Measurements from ENCODE around the gene AHRR. TPM values are rescaled to one million over a fixed set of nuclear protein-coding genes. Genes with fewer than 3 reads are reported as not detected.

The AHRR gene
- total RNA-seq, 1 experiment from 2014 or later: 3.0 TPM

DNA sequence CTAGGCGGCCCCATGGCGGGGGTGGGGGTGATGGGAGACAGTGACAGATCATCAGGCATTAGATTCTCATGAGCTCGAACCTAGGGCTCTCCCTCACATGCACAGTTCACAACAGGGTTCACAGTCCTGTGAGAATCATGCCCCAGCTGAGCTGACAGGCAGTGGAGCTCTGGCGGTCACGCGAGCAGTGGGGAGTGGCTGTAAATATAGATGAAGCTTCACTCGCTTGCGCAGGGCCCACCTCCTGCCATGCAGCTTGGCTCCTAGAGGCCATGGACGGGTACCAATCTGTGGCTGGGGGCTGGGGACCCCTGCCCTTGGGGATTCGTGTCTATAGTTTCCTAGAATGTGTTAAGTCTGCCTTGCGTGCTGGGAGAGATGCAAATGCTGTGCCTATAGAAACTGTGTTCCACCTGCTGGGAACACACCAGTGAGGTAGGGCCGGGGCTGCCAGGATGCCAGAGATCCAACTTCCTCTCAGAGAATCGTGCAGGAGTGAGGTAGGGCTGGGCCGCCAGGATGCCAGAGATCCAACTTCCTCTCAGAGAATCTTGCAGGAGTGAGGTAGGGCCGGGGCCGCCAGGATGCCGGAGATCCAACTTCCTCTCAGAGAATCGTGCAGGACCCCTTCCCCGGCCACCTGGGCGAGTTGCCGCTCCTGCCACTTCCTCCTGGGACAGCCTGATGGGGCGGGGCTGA lies 107.4 kb downstream of the AHRR start:
- DNase-seq (ENCODE audit: low spot score): no peak

DNA sequence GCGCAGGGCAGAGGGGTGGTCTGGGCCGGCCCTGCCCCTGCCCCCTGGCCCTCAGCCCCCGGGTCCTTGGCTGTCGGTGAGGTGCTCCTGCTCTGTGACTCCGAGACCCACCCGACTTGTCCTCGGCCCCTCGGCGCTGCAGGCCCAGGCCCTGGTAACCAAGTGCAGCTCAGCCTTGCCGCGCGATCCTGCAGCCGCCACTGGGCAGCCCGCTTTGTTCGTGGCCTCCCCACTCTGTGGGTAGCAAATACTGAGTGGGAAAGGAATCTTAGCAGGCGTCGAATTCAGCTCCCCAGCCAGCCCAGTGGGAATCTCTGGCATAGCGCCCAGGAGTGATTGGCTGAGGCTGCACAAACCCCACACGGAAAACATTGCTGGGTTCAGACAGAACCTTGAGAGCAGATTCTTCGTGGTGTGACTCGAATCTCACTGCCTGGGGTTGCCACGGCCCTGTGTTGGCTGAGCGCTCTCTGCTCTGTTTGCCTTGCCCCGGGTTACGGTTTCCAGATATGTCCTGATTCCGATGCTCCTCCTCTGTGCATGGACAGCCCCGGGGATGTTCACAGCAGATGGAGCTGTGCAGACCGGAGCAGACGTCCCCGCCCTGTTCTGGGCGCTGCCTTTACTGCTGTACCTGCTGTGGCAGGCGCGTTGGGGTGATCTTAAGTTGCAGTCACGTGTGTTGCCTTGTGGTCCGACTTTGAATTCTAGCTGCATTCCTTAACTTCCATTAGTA lies 108.1 kb downstream of the AHRR start:
- DNase-seq (ENCODE audit: low spot score): peak; percentile 28

DNA sequence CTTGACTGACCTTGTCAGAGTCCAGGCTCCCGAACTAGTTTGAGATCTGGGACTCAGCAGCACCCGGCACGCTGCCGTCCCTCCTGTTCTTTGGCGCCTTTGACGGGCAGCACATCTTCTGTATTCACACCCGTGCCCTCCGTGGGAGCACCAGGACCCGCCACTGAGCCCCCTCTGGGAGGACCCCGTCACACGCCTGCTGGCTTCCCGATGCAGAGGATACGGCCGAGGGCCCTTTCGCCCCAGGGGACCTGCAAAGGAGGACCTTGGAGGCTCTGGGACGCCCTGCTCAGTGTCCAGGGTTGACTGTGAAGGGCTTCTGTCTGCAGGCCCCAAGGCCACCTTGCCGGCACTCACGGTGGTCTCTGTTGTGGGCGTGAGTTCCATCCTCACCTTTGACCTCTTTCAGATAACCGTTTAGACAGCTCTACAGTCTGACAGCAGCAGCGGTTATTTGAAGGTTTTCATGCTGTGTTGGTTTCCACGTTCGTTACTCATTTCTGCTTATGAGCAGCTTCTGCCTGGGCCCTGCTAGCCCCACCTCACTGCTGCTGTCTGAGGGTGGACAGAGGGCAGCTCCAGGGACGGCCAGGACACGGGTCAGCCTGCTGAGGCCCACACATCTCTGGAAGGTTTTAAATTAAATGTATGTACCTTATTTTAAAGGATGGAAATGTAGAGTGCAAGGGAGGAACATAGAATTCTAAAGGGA lies 108.9 kb downstream of the AHRR start:
- DNase-seq (ENCODE audit: low spot score): no peak

DNA sequence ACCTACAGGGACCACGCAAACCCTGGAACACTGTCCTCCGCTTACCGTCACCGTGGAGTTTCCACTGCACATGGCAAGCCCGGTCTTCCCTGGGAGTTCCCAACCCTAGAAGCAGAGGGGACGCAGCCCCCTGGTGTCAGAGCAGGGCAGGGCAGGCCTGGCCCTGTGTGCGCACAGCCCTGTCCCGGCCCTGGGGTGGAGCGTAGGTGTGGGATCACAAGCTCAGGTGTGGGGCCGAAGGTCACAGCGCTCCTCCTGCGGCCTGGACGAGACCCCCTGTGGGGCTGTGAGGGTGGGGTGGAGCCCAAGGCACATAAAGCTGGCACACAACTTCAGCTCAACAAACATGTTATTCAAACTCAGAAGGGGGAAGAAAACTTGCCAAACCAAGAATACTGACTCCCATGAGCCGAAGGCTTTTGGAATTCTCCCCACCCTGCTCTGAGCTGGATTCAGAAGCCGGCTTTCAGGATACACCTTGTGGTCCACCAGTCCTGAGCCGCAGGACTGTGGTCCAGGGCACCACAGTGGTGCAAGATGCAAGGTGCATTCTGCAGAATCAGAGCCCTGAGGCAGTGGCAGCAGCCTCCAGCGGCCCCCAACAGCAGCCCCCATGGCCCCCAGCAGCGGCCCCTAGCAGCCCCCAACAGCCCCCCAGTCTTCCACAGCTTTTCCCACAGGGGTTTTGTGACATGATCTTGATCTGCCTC lies 109.6 kb downstream of the AHRR start:
- peak; percentile 96 for DNase-seq (ENCODE audit: low spot score)

DNA sequence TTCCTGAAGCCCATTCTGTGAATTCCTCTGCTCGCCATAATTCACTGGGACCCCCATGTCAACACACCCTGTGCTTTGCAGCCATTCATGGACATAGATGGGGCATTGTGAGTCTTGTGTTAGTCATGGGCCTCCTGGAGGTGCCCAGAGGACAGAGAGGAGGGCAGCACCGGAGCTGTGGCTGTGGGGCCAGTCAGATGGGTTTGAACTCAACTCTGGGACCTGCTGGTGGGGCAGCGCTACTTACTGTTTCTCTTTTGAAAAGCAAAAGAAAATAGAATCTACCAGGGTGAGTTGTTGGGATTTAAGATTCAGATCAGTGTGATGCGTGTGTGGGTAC lies 110.2 kb downstream of the AHRR start:
- DNase-seq (ENCODE audit: low spot score): no peak

DNA sequence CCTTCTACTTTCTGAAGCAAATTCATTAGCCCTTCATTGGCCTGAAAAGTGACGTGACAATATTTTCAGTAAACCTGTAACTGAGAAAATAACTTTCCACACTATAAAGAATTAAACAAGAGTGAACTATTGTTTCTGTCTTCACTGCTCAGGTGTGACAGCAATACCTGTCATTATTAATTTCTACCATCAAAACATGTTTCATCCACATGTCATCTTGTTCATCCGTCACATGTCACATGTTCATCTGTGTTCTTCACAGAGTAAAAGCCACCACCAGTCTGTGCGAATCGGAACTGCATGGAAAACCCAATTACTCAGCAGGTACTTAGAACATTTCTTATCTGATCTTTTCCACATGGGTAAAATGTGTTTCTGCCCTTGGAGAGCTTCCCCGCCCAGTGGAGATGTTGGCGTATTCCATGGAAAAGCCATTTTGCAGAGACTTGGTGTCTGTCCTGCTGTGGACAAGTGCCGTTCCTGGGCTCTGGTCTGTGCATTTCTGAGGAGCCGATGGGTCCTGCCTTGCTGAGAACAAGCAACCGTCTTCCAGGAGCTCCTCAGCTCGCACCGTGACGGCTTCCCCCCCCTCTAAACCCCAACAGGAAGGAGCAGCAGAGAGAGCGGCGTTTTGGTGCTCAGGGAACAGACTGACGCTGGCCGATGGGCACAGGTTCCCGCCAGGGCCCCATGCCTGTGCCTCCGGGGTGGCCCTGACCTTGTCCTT lies 110.8 kb downstream of the AHRR start:
- no peak for DNase-seq (ENCODE audit: low spot score)

DNA sequence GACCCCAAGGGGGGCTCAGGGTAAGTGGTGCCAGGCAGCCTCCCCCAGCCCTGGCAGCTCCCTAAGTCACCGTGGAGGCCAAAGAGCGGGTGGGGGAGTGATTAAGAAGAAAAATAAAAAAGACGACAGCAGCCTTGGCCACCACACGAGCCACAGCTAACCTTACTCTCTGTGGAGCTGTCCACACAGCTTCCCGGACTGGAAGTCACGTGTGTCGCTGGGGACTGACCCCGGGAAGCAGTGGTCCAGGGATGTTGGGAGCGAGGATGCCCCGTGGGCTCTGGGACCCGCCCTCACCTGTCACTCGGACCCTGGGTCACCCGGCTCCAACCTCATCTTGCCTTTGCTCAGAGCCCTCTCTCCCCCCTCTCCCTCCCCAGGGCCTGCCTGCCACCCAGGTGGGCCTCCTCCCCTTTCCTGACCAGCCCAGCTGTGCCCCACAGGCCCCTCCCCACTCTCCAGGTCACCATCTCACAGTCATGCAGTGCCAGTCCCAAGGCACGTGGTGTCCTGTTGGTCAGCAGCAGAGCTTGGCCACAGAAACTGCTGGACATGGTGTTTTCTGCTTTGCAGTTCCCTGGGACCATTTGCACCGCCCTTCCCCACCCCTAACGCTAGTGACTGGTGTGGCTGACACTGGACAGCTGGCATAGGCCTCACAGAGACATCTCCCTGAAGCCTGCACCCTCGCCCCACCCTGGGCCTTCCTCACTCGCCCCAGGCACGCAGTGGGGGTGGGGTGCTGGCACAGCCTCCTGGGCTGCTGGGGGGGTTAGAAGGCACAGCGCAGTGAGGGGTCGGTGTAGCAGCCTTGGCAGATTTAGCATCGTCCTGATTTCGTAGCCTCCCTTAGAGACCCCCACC lies 111.6 kb downstream of the AHRR start:
- peak; percentile 31 for DNase-seq (ENCODE audit: low spot score)

DNA sequence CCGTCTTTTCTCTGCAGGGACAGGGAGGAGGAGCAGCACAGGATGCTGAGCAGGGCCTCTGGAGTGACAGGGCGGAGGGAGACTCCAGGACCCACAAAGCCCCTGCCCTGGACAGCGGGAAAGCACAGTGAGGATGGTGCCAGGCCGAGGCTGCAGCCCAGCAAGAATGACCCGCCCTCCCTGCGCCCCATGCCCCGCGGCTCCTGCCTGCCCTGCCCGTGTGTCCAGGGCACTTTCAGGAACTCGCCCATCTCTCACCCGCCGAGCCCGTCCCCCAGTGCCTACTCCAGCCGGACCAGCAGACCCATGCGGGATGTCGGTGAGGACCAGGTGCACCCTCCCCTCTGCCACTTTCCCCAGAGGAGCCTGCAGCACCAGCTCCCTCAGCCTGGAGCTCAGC lies 112.3 kb downstream of the AHRR start:
- no peak for DNase-seq (ENCODE audit: low spot score)

DNA sequence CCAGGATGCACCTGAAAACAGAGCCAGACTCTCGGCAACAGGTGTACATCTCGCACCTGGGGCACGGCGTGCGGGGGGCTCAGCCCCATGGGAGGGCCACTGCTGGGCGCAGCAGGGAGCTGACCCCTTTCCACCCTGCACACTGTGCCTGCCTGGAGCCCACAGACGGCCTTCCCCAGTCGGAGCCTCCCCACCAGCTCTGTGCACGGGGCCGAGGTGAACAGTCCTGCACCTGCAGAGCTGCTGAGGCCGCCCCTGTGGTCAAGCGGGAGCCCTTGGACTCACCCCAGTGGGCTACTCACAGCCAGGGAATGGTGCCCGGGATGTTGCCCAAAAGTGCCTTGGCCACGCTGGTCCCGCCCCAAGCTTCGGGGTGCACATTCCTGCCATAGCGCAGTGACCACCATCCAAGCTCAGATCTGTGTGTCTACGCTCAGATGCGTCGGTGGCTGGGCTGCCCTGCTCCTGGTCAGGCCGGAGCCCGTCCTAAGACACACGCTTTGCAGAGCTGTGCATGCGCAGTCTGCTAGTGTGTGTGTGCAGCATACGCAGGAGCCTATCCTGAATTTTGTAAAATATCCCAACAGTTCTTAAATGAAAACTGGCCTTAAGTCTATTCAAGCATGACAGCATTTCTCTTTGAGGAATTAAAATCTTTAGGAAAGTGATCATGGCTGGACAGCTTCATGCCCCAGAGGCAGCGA lies 113.1 kb downstream of the AHRR start:
- DNase-seq (ENCODE audit: low spot score): no peak

DNA sequence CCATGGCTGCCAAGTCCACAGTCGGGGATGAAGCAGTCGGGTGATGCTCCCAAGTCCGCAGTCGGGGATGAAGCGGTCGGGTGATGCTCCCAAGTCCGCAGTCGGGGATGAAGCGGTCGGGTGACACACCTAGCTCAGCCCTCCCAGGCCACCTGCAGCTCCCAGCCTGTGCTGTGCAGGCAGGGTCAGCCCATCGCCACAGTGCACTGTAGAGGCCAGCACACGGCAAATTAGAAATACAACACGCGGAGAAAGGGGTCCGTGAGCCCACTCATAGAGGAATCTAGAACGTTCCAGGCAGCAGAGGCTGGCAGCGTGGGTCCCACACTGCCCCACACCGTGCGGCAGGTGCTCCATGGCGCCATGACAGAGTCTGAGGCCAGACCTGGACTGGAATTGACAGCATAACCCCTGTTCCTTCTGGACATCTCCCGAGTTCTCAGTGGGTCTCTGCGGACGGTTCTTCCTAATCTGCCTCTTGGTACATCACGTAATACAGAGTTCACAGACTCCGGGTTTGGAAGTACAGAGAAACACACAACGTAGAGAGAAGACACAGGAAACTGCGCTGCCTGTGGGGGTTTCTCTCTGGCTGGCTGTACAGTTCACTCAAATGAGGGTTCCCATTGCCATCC lies 113.8 kb downstream of the AHRR start:
- DNase-seq (ENCODE audit: low spot score): no peak

DNA sequence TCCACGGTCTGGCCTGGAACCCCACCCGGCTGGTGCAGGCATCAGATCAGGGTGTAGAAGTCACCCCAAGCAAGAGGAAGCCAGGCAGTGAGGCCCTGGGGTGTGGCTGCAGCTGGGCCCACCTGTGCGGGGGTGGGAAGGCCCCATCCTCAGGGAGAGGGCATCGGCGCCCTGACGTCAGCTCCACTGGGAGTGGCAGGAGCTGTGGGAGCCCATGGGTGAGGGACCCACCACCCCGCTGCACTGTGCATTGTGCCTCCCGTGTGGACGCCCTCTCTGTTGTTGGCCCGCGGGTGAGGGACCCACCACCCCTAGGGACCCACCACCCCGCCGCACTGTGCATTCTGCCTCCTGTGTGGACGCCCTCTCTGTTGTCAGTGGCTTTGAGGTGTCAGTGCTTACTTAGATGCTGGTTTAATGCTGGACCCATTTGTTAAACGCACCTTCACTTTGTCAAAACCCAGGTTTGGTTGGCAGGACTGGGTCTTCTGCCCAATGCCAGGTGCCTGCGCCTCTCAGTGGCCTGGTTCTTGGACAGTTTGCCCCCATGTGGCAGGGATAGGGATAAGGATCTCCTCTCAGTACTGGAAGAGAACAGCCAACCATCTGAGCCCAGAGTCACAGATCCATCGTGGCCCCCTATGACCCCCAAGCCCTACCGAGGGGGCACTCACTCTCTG lies 114.6 kb downstream of the AHRR start:
- peak; percentile 73 for DNase-seq (ENCODE audit: low spot score)

DNA sequence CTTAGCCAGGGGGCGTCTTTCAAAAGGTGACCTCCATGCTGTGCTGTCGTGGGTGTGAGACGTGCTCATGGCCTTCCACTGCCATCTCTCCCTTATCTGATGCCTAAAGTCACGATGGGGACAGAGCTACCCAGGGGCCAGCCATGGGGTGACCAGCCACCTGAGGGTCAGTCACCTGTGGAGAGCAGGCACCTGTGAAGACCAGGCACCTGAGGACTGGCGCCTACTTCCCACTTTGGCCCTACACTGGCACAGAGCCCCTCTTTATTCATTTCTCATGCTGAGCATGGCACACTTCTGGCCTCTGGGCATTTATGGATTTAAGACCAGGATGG lies 115.1 kb downstream of the AHRR start:
- DNase-seq (ENCODE audit: low spot score): no peak

DNA sequence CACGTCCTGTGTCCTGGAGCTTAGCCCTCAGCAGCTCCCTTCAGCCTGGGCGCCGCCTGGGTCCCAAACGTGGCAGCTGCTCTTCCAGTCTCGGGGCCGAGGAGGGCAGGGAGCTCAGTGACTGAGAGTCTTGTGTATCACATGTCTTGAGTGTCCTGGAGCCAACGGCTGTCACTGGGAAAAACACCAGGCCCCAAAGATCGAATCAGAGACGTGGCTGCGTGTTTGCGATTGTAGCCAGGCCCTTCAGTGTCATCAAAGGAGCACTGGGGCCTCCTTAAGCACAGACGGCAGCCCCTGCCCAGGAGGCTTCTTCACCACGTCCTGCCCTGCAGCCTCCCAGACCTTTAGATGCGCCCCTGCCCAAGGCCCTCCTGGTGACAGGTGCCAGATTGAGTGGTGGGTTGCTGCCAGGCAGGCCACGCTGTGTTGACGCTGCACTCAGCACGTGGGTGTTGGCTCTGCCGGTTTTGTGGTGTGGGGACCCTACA lies 115.8 kb downstream of the AHRR start:
- no peak for DNase-seq (ENCODE audit: low spot score)

DNA sequence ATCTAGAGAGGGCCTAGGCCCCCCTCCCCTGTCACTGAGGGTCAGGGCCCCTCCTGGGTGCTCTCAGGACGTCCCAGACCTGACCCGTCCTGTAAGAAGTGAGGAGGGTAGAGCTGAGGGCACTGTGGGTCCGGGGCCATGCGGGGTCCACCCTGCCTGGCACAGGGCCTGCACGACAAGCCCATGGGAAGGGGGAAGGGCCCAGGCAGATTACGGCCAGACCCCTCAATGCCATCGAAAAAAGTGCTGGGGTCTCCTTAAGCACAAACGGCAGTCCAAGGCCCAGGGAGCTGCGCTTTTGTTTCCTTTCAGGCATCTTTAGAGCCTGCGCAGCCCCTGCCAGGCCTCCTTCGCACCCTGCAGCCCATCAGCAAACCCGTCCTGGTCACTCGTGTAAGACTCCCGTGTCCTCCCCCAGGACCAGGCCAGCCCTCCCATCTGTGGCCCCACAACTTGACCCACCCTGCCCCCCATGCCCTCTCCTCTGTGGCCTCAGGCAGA lies 117.0 kb downstream of the AHRR start:
- no peak for DNase-seq (ENCODE audit: low spot score)

DNA sequence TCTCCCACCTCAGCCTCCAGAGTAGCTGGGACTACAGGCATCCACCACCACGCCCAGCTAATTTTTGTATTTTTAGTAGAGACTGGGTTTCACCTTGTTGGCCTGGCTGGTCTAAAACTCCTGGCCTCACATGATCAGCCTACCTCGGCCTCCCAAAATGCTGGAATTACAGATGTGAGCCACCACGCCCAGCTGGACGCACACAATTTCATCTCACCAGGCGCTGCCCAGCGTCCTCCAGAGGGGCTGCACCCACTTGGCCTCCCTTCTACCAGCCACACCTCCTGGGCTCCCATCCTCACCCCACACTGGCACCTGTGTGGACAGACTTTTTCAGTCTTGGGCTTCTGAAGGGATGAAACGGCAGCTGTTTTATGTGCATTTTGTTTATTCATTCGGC lies 117.7 kb downstream of the AHRR start:
- no peak for DNase-seq (ENCODE audit: low spot score)

DNA sequence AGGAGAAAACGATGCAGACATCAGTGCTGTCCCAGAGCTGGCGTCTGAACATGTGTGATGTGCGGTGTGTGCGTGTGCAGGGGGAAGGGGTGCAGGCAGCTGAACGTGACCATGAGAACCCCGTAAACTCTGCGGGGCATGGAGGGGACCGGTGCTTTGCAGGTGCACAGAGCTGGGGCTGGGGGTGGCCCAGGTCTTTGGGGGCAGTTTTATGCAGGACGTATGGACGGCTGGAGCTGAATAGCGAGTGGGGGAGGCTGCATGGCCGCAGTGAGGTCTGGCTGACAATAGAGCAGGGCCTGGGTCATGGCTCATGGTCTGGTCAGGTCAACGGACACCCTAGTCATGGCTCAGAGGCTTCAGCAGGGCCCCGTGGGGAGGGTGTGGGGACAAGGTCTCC lies 118.1 kb downstream of the AHRR start:
- no peak for DNase-seq (ENCODE audit: low spot score)

DNA sequence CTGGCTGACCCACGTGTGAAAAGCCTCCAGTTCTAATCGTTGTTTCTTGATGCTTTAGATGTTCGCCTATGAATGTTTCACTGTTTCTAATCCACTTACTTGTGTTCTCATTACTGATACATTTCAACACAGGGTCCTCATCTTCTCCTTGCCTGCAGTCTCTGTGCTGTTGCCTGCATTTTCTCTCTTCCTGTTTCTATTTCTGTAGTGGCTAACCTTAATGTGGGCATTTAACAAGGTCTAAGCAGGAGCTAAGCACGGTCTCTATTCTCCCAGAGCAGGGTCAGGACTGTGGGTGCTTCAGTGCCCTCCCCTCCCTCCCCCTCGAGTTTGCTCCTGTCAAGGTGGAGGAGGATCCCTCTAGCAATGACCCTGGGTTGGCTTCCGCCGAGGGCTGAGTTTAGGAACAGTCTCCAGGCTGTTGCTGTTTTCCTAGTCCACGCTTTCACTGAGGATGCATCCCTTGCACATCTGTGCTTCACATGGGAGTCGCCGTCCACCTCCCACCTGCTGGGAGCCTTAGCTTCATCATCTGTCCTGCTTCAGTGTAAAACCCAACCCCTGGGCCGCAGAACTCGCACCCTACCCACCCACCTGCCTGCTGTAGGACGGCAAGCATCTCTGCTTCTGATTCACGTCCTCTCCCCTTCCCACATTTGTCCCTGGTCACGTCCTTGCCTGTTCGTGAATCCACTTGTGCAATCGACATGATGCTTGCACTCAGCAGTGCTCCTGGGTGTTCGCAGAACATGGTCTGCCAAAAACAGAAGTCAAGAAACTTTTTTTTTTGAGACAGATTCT lies 119.1 kb downstream of the AHRR start:
- no peak for DNase-seq (ENCODE audit: low spot score)

DNA sequence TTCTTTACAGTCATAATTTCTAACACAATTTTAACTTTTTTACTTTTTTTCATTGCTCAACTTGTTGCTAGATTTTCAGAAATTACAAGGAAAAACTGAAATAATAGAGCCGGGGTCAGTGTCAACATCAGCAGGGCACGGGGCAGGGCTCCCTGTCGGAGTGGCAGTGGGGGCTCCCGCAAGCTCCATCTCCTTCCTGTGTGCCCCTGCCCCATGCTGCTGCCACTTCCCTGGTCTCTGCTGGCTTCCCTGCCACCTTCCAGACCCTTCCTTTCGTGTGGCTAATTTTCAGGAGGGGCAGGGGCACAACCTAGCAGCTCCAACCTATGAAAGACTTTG lies 120.5 kb downstream of the AHRR start:
- DNase-seq (ENCODE audit: low spot score): no peak
